LNCaP clone FGC (cell line): ENCODE data around the gene UBE2E1.

Experiments used
- DNase-seq: peaks from one replicate; pipeline ENCODE4 v3.0.0-alpha.2; 2011; ENCODE audit warnings: low read depth
- H3K4me3 ChIP-seq: 2 replicates; pipeline ENCODE4 v1.5.1; 2011; ENCODE audit warnings: mild to moderate bottlenecking, low read depth, low read length, control low read depth
- CTCF ChIP-seq: IDR thresholded peaks from 2 replicates; pipeline ENCODE4 v1.5.1; 2012; ENCODE audit warnings: mild to moderate bottlenecking; ENCODE audit not compliant: control insufficient read depth, insufficient read depth; ENCODE audit errors: extremely low read depth

Gene UBE2E1

GRCh38 chr3:23805633-23806533 is at the start of gene UBE2E1:
Gene UBE2E1 (plus strand): TSS chr3:23805955. CDS start chr3:23807270, 1,315 bp downstream.
- no peak for TF ChIP-seq CTCF
- H3K4me3 ChIP-seq, result peak within 1 kb of the TSS; percentile 74
- no peak for DNase-seq

- H3K4me3 ChIP-seq, result no peak overlapping the region
- no peak for DNase-seq
- no peak for TF ChIP-seq CTCF
These were observed 49.4 kb upstream of the UBE2E1 start for GRCh38 chr3:23756206-23756840.

GRCh38 chr3:23758253-23758838 is 47.4 kb upstream of the UBE2E1 start:
- no peak overlapping the region for H3K4me3 ChIP-seq
- DNase-seq, result no peak
- no peak for TF ChIP-seq CTCF

GRCh38 chr3:23760325-23760724 is 45.4 kb upstream of the UBE2E1 start:
- DNase-seq, result no peak
- TF ChIP-seq CTCF, result no peak
- no peak overlapping the region for H3K4me3 ChIP-seq

GRCh38 chr3:23760871-23761373 is 44.8 kb upstream of the UBE2E1 start:
- no peak for DNase-seq
- no peak for TF ChIP-seq CTCF
- no peak overlapping the region for H3K4me3 ChIP-seq

GRCh38 chr3:23761440-23761896 is 44.3 kb upstream of the UBE2E1 start:
- H3K4me3 ChIP-seq, result no peak overlapping the region
- TF ChIP-seq CTCF, result peak; percentile 32; the same call in 1 of the 2 replicates
- DNase-seq, result no peak
